Measurements from ENCODE around the gene NPC2. TPM values are rescaled to one million over a fixed set of nuclear protein-coding genes. Genes with fewer than 3 reads are reported as not detected.

The NPC2 gene
- total RNA-seq: 86.8 and 159 TPM in 2 replicates

DNA sequence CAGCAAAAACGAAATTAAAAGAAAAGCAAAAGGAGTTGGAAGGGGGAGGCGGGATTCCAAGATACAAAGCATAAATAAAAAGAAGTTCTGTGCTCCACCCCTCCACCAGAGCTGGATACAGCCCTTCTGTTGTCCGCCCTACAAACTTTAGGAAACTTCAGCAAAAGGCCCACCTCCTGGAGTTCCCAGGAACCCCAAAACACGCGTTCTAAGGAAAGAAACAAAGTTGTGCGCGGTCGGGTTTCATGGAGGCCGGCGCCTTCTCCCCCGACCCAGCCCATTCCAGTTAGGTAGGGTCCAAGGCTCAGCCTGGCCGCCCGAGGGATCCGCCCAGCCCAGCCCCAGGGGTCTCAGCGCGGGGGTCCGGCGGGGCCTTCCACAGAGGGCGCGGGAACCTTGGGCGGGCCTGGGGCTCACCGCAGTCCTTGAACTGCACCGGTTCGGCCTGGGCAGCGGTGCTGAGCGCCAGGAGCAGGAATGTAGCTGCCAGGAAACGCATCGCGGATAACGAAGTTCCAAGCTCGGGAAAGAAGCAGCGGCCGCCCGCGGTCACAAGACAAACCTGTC lies at the start of gene NPC2:
Gene NPC2 (minus strand): TSS at position 530 of the 567 bp plus-strand sequence. CDS start 31 bp downstream, at position 499.

DNA sequence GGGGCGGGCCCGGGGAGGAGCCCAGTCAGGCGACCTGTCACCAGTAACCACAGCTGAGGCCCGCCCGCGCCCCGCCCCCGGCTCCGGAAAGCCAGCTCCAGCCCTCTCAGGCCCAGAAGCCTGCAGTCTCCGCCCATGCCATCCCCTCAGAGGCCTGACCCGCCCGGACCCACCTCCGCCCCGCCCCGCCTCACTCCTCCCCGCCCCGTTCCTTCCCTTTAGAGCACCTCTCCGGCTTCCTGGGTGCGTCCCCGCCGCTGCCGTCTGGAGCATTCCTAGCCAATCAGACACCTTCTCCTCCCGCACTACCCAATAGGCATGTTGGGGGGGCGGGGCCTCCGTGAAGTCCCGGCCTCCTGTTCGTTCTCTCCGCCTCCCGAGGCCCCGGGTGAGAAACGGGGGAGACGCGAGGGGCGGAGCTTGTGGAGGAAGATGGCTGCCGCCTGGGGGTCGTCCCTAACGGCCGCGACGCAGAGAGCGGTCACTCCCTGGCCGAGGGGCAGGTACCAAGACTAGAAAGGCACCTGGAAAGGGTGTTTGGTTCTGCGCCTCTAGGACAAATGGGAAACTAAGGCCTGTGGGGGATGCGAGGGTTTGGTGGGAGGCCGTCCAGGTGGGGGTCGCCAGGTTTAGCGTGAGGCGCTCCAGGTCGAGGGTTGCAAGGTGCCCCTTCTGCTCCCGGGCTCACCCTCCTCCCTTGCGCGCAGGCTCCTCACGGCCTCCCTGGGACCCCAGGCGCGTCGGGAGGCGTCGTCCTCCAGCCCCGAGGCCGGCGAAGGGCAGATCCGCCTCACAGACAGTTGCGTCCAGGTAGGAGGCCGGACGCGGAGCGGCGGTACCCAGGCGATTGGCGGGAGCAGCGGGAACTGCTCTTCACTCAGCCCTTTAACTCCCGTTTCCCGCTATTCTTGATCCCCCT lies 497 bp upstream of the NPC2 start, which contains the start of gene ISCA2:
Gene ISCA2 (plus strand): TSS at position 423 of the 919 bp plus-strand sequence. CDS start 10 bp downstream, at position 433.

Other genes starting within 250 kb of the NPC2 start
- 23.7 and 30.5 TPM in 2 replicates for gene ABCD4, start 190.4 kb downstream of the NPC2 start, total RNA-seq
- not detected in 2 replicates for gene VRTN, start 144.8 kb downstream of the NPC2 start, total RNA-seq
- gene SYNDIG1L, start 67.1 kb downstream of the NPC2 start, total RNA-seq: not detected in 2 replicates
- 19.5 and 19.7 TPM in 2 replicates for gene ISCA2, start 460 bp upstream of the NPC2 start, total RNA-seq
- 40.1 and 59.5 TPM in 2 replicates for gene LTBP2, start 118.9 kb upstream of the NPC2 start, total RNA-seq
- 23.9 and 33.8 TPM in 2 replicates for gene AREL1, start 219.8 kb upstream of the NPC2 start, total RNA-seq
- gene FCF1, start 219.8 kb upstream of the NPC2 start, total RNA-seq: 20.9 and 24.3 TPM in 2 replicates

Measured in subcutaneous preadipocyte (primary cell).